T-helper 22 cell (primary cell): Measurements from ENCODE around the gene MLIP.
"Not testable (repeated sequence)": the region's sequence is repeated elsewhere in the genome, so short reads cannot be mapped to it uniquely, and the experiment has no call there.

Experiments used
- DNase-seq: peaks from one replicate; pipeline ENCODE4 v3.0.0-alpha.2; 2020; ENCODE audit warnings: low read depth

Gene MLIP

DNA sequence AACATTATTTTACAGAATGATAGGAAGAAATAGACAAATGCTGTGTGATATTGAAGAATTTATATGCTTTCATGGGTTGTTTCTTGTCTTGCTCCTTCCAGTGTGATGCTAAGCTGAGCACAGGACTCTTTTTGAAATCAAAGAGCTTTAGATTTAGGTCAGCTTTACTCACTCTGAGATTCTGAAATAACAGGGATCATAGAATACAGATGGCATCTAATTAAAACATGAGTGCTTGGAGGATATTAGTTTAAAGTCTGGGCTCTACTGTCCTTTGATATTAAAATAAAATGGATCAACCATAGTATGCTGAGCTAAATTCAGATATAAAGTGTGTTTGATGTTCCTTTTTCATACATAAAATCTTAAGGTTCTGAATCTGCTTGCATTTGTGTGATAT is 29.6 kb downstream of the MLIP start:
- no peak for DNase-seq

DNA sequence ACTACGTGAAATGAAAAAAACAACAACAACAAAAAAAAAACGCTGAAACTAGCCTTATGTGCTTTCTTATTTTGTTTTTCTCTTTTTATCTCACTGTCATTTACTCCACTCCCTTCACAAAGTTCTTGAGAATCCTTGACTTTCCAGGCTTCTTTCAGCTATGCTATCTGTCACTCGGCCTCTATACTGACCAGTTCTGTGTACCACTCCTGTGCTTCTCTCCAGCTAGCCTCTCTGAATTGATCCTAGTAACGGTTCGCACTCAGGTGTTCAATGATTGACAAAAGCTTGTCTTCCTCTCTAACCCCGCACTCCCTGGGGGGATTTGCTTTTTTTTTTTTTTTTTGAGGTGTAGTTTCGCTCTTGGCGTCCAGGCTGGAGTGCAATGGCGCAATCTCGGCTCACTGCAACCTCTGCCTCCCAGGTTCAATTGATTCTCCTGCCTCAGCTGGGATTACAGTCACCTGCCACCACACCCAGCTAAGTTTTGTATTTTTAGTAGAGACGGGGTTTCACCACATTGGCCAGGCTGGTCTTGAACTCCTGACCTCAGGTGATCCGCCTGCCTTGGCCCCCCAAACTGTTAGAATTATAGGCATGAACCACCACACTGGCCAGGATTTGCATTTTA is 31.8 kb downstream of the MLIP start:
- no peak for DNase-seq

DNA sequence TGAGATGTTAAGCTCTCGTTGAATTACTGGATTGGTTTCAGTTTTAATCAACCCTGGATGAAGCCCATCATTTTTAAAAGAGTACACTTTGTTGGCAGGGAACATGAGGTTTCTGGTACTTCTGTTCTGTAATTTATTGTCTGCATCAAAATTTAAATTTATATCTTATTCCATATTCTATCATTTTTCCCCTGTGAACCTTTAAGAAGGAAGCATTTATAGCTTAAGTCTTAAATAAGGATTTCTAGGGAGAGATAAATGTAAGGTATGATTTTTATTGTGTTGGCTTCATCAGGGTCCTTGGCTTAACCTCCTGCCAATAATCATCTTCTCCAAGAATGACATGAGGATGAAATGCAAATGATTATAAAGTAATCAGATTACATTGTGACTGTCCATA is 40.6 kb downstream of the MLIP start:
- DNase-seq, result no peak

- no peak for DNase-seq
Measured at GRCh38 chr6:54156650-54157250, 45.5 kb downstream of the MLIP start.

DNA sequence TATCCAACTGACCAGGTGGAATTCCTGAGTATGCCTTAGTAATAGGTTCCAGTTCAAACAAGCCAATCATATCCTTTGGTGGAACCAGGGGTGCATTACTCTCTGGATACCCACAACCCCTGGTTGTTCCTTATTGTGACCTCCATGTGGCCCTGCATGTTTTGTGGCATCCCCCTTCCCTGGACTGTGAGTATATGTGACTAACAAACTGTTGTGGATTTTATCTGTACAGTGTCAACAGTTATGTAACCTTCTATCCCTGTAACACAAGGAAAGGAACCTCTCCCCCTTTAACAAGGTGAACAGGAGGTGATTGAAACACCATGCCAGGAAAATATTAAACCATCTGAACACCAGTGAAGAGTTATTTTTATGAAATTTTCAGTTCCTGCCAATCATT is 46.2 kb downstream of the MLIP start:
- no peak for DNase-seq

DNA sequence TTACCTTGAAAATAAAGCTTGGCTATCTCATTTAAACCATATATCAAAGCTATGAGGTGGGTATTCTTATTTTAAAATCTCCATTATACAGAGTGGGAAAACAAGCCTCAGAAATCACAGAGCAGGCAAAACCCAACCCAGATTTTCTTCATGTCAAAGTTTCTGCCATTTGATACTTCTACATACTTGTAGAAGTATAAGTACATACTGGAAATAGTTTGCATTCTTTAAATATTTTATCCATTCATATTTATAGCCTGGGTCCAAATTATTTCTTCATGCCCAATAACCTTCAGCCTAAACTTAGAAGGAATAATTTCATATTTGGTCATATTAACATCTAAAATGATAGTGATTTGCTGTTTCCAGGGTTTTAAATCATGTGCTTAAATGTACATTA is 61.8 kb downstream of the MLIP start:
- no peak for DNase-seq

DNA sequence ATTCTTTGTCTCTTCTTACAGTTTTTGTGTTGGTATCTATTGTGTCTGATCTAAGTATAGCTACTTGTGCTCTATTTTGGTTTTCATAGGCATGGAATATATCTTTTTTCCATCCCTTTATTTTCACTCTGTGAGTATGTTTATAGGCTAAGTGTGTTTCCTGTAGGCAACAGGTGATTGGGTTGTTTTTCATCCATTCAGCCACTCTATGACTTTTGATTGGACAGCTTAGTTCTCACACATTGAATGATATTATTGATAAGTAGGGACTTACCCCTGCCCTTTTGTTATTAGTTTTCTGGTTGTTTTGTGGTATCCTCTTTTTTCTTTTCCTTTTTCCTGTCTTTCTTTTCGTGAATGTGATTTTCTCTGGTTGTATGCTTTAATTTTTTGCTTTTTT is 67.9 kb downstream of the MLIP start:
- no peak for DNase-seq

DNA sequence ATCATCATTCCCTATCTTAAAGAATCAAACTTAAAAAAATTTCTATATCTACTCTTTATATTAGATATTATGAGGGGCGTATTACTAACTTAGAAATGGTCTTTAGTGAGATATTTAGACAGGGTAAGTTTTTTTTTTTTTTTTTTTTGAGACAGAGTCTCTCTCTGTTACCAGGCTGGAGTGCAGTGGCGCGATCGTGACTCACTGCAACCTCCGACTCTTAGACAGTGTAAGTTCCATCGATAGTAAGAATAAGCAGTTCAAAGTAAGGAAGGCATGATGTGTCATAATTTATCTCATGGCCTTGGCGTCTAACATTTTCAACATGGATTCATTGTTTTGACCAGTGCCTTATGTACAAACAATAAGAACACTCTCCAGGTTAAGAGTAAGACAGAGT is 72.4 kb downstream of the MLIP start:
- no peak for DNase-seq

DNA sequence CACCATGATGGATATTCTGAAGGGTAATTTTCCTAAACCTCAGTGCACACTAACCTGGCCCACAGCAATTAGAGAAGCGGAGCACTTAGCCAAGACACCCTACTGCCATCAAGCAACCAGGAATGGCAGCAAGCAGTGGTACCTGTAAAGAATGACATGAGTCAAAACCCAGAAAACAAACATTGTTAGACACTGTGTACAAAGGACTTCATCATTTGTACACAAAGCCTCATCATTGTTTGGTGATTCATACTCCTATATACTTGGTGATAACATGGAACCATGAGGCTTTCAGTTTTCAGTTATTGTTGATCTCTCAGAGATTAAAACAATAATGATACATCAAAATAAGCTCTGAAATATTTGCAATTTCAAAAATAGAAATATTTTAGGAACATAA is 74.6 kb downstream of the MLIP start:
- no peak for DNase-seq

DNA sequence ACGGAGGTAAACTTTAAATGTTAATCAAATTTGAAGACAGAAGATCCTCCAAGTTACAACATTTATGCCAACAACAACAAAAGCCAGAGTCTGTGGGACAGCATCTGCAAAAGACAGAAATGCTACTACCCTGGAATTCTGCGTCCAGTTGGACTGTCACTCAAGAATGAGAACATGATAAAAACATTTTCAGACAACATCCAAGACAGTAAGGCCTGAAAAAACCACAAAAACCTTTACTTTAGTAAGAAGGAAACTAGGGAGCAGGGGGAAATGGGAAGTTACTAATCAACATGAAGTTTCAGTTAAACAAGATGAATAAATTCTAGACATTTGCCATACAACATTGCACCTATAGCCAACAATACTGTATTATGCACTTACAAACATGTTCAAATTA is 77.6 kb downstream of the MLIP start:
- DNase-seq, result no peak

GRCh38 chr6:54191461-54191860 is 80.2 kb downstream of the MLIP start:
- no peak for DNase-seq

DNA sequence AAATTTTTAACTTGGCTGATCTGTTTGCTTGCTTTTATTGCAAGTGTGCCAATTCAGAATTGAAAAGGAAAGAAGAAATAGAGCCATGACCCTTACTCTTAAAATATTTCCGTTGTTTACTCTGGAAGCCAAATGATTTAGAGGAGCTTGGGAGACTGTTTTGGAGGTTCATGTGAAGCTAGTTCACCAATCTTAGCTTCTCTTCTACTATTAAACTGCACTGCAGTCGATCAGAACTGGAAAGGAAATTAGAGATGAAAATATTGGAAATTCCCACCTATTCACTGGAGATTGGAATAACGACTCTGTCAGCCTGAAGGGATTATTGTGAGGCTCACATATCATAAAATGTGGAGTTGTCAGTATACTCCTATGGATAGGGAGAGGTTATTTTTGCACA is 81.8 kb downstream of the MLIP start:
- no peak for DNase-seq

DNA sequence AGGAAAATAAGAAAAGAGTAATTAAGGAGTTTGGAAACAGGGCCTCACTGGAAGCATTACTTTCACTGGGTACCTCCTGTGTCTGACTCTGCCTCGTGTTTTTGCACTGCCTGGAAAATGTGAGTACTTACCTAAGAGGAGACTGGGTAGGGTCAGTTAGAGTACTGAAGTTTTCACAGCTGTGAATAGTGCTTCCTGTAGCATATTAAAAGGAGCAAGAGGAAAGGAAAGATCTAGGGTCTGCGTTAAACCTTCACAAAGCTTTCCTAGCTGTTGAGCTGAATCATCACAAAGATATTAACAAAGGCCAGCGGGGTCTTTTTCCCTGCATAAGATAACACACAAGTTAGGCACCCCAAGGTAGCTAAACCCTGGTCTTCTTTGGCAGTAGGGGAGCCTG is 82.3 kb downstream of the MLIP start:
- DNase-seq, result no peak

- no peak for DNase-seq
Measured at GRCh38 chr6:54194067-54194466, 82.8 kb downstream of the MLIP start.

DNA sequence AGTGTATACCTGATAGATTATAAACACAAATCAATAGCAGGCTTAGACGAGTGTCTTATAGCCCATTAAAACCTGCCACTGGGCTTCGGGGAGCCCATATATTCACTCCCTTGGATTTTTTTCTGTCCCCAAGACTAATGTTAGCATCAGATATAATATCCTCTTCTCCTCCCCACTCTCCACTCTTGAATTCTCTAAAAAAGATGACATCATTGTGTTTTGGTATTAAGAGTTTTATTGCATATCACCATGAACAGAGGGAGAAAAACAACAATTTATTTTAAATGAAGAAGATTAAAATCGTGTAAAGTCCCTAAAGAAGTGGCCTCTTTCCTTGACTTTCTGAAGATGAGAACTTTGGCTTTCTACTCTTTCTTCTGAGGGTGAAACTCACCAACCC is 84.4 kb downstream of the MLIP start:
- DNase-seq, result no peak

- no peak for DNase-seq
Measured at GRCh38 chr6:54196905-54197304, 85.7 kb downstream of the MLIP start.

- DNase-seq, result no peak
Measured at GRCh38 chr6:54198134-54198533, 86.9 kb downstream of the MLIP start.

- DNase-seq, result not testable (repeated sequence)
Measured at GRCh38 chr6:54203474-54204035, 92.3 kb downstream of the MLIP start.

- no peak for DNase-seq
Measured at GRCh38 chr6:54204921-54205591, 93.8 kb downstream of the MLIP start.

DNA sequence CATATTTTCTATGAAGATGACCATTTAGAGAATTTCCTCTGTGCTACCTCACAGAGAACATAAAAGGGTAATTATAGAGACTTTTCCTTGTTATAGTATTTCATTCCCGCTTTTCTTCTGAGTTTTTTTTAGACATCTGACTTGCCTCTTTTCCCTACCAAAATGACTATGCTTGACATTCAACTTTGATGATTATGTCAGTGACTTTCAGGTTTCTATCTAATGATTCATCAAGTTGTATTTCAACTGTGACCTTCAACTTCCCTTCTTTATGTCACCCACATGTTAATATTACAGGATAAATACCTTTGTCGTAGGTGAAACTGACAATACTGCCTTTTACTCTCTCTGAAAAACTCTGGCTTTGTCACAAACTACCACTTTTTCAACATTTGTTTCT is 95.3 kb downstream of the MLIP start:
- DNase-seq, result no peak

DNA sequence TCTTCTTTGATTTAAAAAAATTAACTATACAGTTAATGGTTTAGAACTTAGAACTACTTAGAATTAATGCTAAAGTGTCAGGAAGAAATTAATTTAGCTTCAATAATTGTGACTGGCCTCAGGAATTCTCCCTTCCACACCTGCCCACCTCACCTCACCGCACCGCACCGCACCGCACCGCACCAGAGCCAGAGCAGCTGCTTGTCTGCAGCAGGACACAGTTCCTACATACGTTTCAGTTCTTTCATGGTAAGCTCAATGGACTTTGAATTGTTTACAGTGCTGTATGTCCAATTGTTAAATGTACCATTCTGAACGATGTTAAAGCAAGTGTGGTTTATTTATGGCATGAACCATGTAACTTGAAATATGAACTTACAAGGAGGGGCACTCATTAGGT is 98.7 kb downstream of the MLIP start:
- not testable (repeated sequence) for DNase-seq

DNA sequence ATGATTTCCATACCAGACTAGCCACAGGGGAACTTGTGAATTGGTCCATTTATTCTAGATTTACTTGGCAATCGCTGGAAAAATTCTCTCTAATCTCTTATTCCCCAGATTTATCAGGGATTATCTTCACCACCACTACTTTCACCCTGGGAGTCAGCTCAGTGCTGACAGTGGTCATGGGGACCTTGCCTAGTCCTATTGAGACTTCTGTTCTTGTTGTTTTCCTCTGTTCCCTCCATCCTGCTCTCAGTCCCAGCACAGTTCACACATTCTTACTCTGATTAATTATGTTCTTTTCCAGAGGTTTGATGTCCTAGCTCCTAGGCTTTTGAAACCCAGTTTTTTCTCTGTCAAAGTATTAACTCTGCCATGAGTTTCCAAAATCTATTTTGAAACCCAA is 103.0 kb downstream of the MLIP start:
- no peak for DNase-seq

DNA sequence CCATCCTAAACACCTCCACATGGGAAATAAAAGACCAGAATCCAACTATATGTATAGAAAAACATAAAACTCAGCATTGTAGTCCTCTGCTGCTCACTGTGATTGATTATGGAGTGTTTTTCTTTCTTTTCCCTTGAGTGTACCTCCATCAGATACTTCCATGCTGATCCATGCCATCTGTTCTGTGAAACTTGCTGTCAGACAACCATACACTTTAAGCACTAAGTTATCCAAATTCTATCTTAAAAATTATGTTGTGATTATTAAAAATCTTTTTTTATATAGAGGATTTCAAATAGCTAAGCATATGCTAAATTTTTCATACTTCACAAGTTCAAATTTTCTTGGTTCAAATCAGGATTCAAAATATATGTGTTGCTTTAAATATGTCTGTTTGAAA is 105.1 kb downstream of the MLIP start:
- no peak for DNase-seq

- DNase-seq, result no peak
Measured at GRCh38 chr6:54217018-54217417, 105.8 kb downstream of the MLIP start.
